ENCODE data around the gene SNTB2. TPM values are rescaled to one million over a fixed set of nuclear protein-coding genes. Genes with fewer than 3 reads are reported as not detected.

SNTB2 gene
- 20.2 and 23.9 TPM in 2 replicates for total RNA-seq

GRCh38 chr16:69186642-69187445 lies at the start of gene SNTB2:
Gene SNTB2 (plus strand): TSS chr16:69187164. CDS start chr16:69187167, 3 bp downstream.
- intact Hi-C loops (cut with micrococcal nuclease) = loop anchor here (1.0 to 10.0 kb wide), 5 partner anchors 20 to 378 kb away; partner anchors contain the start of genes CHTF8, COG8, NFAT5 and NIP7

GRCh38 chr16:69138608-69139007 lies 48.4 kb upstream of the SNTB2 start:
- intact Hi-C loops (cut with micrococcal nuclease) = loop anchor here (10.0 kb wide), 1 partner anchor 1144 kb away; the partner anchor contains the start of gene DPEP2

- intact Hi-C loops (cut with micrococcal nuclease) = loop anchor here (10.0 kb wide), 1 partner anchor 1145 kb away; the partner anchor contains the start of gene DPEP2
These were observed 47.5 kb upstream of the SNTB2 start for GRCh38 chr16:69139464-69139863.

- intact Hi-C loops (cut with micrococcal nuclease) = no loop called here
These were observed 46.0 kb upstream of the SNTB2 start for GRCh38 chr16:69141014-69141413.

- intact Hi-C loops (cut with micrococcal nuclease) = no loop called here
These were observed 45.0 kb upstream of the SNTB2 start for GRCh38 chr16:69141936-69142335.

- intact Hi-C loops (cut with micrococcal nuclease) = no loop called here
These were observed 43.8 kb upstream of the SNTB2 start for GRCh38 chr16:69143116-69143515.

GRCh38 chr16:69145658-69146057 lies 41.3 kb upstream of the SNTB2 start:
- intact Hi-C loops (cut with micrococcal nuclease) = no loop called here

GRCh38 chr16:69149621-69150020 lies 37.3 kb upstream of the SNTB2 start:
- intact Hi-C loops (cut with micrococcal nuclease) = loop anchor here (1.0 kb wide), 1 partner anchor 138 kb away; no protein-coding TSS in a partner anchor

GRCh38 chr16:69150146-69150865 lies 36.7 kb upstream of the SNTB2 start:
- intact Hi-C loops (cut with micrococcal nuclease) = loop anchor here (1.0 kb wide), 1 partner anchor 137 kb away; no protein-coding TSS in a partner anchor

- intact Hi-C loops (cut with micrococcal nuclease) = no loop called here
These were observed 29.8 kb upstream of the SNTB2 start for GRCh38 chr16:69157196-69157595.

GRCh38 chr16:69160192-69160591 lies 26.8 kb upstream of the SNTB2 start:
- intact Hi-C loops (cut with micrococcal nuclease) = no loop called here

GRCh38 chr16:69165584-69165983 lies 21.4 kb upstream of the SNTB2 start:
- intact Hi-C loops (cut with micrococcal nuclease) = no loop called here

- intact Hi-C loops (cut with micrococcal nuclease) = loop anchor here (2.0 kb wide), 1 partner anchor 20 kb away; the partner anchor contains the start of gene SNTB2
These were observed 20.6 kb upstream of the SNTB2 start for GRCh38 chr16:69166221-69166833.

GRCh38 chr16:69166946-69167930 lies 19.7 kb upstream of the SNTB2 start:
- intact Hi-C loops (cut with micrococcal nuclease) = loop anchor here (2.0 kb wide), 1 partner anchor 20 kb away; the partner anchor contains the start of gene SNTB2

GRCh38 chr16:69169051-69169450 lies 17.9 kb upstream of the SNTB2 start:
- intact Hi-C loops (cut with micrococcal nuclease) = no loop called here

- intact Hi-C loops (cut with micrococcal nuclease) = no loop called here
These were observed 17.2 kb upstream of the SNTB2 start for GRCh38 chr16:69169607-69170352.

- intact Hi-C loops (cut with micrococcal nuclease) = no loop called here
These were observed 15.5 kb upstream of the SNTB2 start for GRCh38 chr16:69171325-69172084.

- intact Hi-C loops (cut with micrococcal nuclease) = no loop called here
These were observed 10.7 kb upstream of the SNTB2 start for GRCh38 chr16:69176033-69176800.
